Hippocampal formation (tissue), 2 donors: ENCODE data around the gene IGDCC3.

Source experiments
- DNase-seq, 2 donors: peaks; one replicate each; lab custom pipeline; 2025; lab: John Stamatoyannopoulos, UW

IGDCC3 gene

GRCh38 chr15:65388306-65389080 lies 10.7 kb upstream of the IGDCC3 start:
- DNase-seq, result no peak

- no peak for DNase-seq
Measured at GRCh38 chr15:65386886-65387285, 9.1 kb upstream of the IGDCC3 start.

- DNase-seq, result no peak
Measured at GRCh38 chr15:65386376-65386775, 8.6 kb upstream of the IGDCC3 start.

DNA sequence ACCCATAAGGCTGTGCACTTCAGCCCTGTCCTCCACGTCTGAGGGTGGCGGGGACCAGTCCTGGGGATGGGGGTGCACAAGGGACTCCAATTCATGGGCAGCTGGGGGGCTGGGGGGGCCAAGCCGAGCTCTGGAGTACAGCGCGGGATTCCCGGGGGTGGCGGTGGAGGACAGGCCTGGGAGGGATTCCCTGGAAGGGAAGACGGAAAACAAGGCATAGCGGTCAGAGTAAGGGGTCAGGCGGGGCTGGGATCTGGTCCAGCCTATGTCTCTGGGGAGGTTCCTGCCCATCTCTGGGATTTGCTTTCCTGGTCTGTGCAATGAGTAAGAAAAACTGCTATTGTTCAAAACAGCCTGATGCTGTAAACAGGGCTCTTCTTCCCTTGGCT lies 8.1 kb upstream of the IGDCC3 start:
- DNase-seq, result no peak

GRCh38 chr15:65384895-65385869 lies 7.4 kb upstream of the IGDCC3 start:
- DNase-seq, result peak; percentile 78 to 82

DNA sequence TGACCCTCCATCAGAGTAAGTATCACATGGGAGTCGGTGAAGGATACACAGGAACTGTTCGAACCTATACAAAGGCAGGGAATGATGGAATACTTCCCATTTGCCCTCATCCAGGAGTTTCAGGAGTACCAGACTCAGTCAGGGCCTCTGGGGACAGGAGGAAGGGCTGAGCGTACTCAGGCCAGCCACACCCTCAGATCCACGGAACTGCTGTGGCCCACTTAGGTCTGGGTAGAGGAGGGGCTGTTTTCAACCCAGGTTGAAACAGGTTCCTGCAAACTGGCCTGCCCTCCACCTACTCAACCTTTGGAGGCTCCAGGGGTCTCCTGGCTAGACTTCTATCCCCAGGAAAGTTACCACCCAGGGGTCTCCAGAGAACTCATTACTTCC lies 6.7 kb upstream of the IGDCC3 start:
- no peak for DNase-seq

DNA sequence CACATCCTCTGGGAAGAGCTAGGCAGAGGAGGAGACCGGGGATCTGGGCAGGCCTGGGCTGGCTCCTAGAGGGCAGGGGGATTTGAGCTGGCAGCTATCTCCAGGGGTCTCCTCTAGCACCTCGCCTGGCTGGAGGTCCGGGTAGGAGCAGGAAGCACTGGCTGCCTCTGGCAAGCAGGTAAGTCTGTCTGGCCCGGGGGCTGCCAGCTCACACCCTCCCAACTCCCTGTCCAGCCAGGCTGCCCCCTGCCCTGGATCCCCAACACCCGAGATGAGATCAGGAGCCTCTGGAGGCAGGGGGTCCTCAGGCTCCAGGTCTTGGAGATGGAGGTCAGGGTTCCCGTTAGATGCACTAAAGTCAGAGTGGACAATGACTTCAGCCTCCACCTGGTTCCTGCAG lies 6.2 kb upstream of the IGDCC3 start:
- DNase-seq, result no peak

DNA sequence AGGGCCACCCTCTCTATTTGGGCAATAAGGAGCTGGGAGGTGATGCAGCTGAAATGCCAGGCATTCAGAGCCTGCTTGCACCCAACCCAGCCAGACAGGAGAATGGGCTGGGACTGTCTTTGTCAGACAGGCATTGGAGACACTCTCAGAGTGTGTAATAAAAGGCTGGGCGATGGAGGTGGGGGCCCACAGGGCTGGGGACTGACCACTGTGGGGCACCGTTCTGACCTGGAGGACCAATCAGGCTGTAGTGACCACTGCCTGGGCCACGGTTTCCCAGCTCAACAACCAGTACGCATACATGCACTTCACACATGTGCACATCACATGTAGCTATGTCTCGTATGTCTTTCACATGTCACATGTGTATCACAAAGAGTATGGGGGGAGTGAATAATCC lies 5.7 kb upstream of the IGDCC3 start:
- DNase-seq, result no peak

DNA sequence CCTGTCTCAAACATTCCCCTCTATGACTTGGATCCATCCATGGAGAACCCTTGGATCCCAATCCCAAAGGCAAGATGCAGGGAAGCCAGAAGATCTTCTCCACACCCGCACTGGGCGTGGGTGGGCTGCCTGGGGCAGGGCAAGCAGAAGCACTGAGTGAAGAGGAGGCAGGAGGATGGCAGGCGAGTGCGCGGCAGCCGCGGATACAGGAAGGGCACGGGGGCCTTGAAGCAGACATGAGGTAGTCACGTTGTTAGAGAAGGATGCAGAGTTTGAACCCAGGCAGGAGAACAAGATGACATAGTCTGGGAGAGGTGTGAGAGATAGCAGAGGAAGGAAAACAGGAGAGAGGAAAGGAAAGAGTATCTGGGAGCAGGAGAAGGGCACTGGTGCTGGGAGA lies 5.1 kb upstream of the IGDCC3 start:
- no peak for DNase-seq

DNA sequence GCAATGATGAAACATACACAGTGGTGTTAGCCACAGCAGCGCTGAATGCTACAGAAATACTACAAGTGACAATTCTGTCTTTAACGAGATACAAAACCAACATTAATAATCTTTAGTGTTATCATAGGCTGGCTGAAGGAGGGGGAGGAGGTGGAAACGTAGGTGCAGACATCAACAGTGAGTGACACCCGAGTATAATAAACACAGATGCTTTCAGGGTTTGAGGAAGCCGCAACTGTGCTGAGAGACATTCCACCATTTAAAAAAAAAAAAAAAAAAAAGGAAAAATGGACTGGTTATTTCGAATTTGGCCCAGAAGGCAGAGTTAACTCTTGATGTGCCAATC lies 4.3 kb upstream of the IGDCC3 start:
- DNase-seq, result no peak

DNA sequence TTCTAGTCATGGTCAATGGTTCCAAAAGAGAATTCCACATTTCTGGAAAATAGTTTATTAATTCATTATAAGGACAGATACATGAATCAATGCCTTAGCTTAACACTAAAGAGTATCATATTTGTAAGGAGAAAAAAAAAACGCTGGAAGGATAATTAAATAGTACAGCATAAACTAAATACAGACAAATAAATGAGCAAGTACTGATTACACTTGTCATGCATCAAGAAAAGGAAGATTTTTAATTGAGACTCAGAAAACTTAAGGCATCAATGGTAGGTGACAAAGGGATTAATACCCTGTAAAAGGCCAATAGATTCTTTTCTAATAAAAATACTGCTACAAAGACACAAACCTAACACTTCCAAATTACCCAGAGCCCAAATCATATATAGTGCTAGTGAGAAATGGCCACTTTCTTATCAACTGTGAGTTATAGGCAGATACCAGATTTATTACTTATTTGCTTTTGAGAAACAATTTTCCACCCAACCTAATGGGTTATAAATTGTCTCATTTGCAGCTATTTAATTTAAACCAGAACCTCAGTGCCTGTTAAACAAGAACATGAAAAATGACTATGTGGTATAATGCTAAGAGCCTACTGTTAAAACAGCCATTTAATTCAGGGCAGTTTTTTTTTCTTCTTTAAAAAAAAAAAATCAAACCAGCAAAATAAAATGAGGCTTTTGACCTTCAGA lies 3.8 kb upstream of the IGDCC3 start:
- DNase-seq, result no peak

DNA sequence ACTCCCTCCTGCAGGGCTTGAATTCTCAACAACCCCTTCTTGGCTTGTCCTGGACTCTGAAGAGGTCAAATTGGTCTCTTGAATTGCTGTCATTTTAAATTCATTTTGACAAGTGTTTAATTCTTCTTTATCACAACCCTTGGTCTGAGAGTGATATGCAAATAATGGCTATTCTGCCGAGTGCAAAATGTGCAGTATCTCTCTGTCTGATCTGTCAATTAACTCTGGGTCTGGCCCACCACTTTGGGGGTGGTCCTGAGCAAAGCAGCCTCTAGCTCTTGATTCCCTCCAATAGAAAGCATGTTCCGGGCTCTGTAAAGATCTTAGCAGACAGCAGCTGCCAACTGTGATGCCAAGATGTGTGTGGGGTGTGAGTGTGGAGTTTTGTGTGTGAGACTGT lies 2.2 kb upstream of the IGDCC3 start:
- DNase-seq, result no peak

GRCh38 chr15:65377105-65377975 lies 462 bp downstream of the IGDCC3 start:
- peak in 1 of 2 donors; percentile 19 for DNase-seq

DNA sequence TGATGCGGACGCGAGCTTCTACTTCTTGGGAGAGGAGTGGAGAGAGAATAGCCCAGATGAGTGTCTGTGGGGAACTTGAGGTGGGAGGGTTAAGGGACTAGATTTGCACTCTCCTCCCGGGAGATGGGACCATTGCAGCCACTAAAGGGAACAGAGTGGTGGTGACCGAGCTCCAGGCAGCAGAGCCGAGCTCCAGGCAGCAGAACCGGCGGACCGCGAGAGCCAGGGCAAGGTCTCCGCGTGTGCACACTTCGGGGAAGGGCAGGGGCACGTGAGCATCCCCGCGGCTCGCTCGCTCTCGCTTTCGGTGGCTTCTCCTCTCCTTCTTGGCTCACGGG lies 1.1 kb downstream of the IGDCC3 start:
- no peak for DNase-seq

- no peak for DNase-seq
Measured at GRCh38 chr15:65375871-65376607, 1.8 kb downstream of the IGDCC3 start.

DNA sequence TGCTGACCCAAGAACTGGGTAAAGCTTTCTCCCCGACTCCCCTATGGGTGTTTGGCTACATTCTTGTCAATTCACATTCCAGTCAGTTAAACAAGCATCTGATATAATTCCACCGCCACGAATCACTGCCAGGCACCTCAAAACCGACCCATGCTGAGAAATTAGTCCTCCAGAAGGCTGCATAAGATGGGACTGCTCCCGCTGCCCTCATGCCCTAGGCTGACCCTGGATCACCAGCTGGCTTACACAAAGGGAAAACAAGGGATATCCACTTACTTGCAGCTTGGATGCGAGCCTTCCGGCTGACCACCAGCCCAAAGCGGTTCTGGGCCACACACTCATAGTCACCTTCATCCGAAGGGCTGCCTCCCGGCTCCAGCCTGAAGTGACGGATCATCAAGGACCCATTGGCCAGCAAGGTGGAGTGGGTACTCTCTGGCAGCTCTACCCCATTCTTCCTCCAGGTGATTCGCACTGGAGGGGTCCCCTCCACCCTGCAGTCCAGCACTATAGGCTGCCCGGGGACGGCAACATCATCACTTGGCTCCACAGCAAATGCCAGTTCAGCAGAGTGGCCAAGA lies 2.9 kb downstream of the IGDCC3 start:
- no peak for DNase-seq

GRCh38 chr15:65374334-65374733 lies 3.5 kb downstream of the IGDCC3 start:
- no peak for DNase-seq

GRCh38 chr15:65373163-65373651 lies 4.6 kb downstream of the IGDCC3 start:
- DNase-seq, result no peak

DNA sequence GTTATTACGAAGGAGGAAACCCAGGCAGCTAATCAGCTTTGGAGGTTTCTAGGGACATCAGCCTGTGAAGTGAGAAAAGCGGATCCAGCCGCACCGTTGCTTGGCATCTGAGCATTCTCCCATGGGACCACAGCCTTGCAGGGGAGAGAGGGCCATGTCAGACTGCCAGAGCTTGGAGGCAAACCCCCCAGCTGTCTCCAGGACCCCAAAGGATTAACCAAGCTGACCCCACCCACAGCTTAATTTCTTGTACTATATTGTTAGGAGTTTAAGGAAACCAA lies 5.1 kb downstream of the IGDCC3 start:
- no peak for DNase-seq

GRCh38 chr15:65371976-65372786 lies 5.6 kb downstream of the IGDCC3 start:
- DNase-seq, result no peak
